ENCODE measurements around the gene YJU2. TPM values are rescaled to one million over a fixed set of nuclear protein-coding genes. Genes with fewer than 3 reads are reported as not detected.
A peak's percentile ranks its signal among the peaks of the same experiment; 100 is the strongest.
"Not testable (repeated sequence)": the region's sequence is repeated elsewhere in the genome, so short reads cannot be mapped to it uniquely, and the experiment has no call there.

Gene YJU2
- total and polyA plus RNA-seq, 2 experiments from 2014 or later: 10.6 to 17.3 TPM

DNA sequence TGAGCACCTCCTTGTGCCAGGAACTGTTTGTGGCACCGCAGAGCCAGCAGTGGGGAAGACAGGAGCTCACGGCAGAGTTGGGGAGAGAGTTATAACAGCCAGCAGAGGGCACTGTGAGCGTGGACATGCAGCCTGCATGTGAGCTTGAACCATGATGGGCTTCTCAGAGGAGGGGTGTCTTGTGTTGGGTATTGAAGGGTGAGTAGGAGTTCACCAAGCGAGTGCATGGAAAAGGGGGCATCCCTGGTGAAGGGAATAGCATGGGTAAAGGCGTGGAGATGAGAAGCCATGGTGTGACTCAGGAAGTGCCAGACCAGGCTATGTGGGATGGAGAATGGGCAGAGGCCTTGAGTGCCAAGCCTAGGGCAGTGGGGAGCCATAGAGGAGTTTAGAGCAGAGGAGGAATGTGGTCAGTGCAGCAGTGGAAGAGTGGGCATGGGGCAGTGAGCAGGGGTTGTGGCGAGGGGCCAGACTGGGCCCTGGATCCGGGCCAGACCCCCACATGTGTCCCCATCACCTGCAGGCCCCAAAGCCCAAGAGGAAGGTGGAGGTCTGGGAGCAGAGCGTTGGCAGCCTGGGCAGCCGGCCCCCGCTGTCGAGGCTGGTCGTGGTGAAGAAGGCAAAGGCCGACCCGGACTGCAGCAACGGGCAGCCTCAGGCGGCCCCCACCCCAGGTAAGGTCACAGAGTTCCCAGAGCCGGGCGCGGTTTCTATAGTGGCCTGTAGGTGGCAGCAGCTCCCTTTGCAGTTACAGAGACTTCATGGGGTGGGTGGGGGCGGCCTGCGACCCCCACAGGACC, 20.4 kb downstream of the YJU2 start:
- Histone ChIP-seq H3K36me3 (ENCODE audit: low read depth) (peaks cover 4% of the 10 kb centered on the region; the same call in 1 of the 2 replicates), H3K9me3 (ENCODE audit: low read depth) (no peaks in the 10 kb centered on the region), H3K27ac (no peak overlapping the region), H3K4me3 (no peak overlapping the region), H3K4me2 (ENCODE audit: unreplicated experiment) (no peak overlapping the region), H3K4me1 (ENCODE audit: insufficient read depth) (no peaks in the 10 kb centered on the region), H3K79me2 (ENCODE audit: insufficient read depth) (no peaks in the 10 kb centered on the region), H2AFZ (no peak overlapping the region), H3K9me2 (ENCODE audit: insufficient read depth) (no peaks in the 10 kb centered on the region), H3K9ac (no peak overlapping the region), H3K27me3 (replicated peaks; ENCODE audit: insufficient read depth) (no peaks in the 10 kb centered on the region), H3F3A (ENCODE audit: insufficient read depth) (no peaks in the 10 kb centered on the region), H4K20me1 (ENCODE audit: insufficient read depth) (no peaks in the 10 kb centered on the region)
- 39 to 45% methylated on average over 20 to 21 of the region's 21 CpGs for WGBS, 2 experiments (ENCODE audit: low coverage in 1 of 2, low lambda C conversion rate in 2 of 2, missing lambda C conversion rate in 2 of 2)
- TF ChIP-seq EZH2phosphoT487 (IDR thresholded peaks at IDR 0.05; ENCODE audit: insufficient read depth, low read depth) (no peak), EZH2 (IDR thresholded peaks at IDR 0.05; ENCODE audit: insufficient read depth, poor library complexity, severe bottlenecking) (no peak)
- in situ Hi-C loops (cut with MboI): no loop called here
- peak; percentile 49 for DNase-seq

DNA sequence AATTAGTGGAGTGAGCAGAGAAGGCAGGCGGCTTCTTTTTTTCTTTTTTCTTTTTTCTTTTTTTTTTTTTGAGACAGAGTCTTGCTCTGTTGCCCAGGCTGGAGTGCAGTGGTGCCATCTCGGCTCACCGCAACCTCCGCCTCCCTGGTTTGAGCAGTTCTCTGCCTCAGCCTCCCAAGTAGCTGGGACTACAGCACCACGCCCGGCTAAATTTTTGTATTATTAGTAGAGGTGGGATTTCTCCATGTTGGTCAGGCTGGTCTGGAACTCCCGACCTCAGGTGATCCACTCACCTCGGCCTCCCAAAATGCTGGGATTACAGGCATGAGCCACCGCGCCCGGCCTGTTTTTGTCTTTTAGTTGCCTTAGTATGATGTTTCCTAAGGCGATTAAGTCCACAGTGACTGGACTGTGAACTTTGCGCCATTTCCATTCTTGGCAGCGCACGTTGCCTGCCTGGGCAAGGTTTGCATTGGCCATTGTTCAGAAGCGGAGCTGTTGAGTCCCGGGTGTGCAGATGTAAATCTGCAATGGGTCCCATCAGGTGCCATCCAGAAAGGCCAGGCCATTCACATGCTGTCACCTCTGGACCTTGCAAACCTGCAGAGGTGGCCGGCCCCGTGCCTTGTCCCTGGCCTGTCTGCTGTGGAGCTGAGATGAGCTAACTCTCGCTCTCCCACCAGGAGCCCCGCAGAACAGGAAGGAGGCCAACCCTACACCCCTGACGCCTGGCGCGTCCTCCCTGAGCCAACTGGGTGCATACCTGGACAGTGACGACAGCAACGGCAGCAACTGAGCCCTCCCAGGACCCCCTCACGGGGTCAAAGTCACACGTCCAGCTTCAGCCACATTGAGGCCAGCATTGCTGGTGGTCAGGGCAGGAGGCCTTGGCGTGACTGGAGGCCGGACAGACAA, 21.3 kb downstream of the YJU2 start:
- Histone ChIP-seq H3K27ac (no peak overlapping the region), H2AFZ (no peak overlapping the region), H4K20me1 (ENCODE audit: insufficient read depth) (no peaks in the 10 kb centered on the region), H3K36me3 (ENCODE audit: low read depth) (peaks cover 4% of the 10 kb centered on the region; the same call in 1 of the 2 replicates), H3K9me3 (ENCODE audit: low read depth) (no peaks in the 10 kb centered on the region), H3K4me2 (ENCODE audit: unreplicated experiment) (no peak overlapping the region), H3F3A (ENCODE audit: insufficient read depth) (no peaks in the 10 kb centered on the region), H3K9me2 (ENCODE audit: insufficient read depth) (no peaks in the 10 kb centered on the region), H3K27me3 (replicated peaks; ENCODE audit: insufficient read depth) (no peaks in the 10 kb centered on the region), H3K4me1 (ENCODE audit: insufficient read depth) (no peaks in the 10 kb centered on the region), H3K9ac (no peak overlapping the region), H3K79me2 (ENCODE audit: insufficient read depth) (no peaks in the 10 kb centered on the region), H3K4me3 (no peak overlapping the region)
- in situ Hi-C loops (cut with MboI): no loop called here
- WGBS, 2 experiments (ENCODE audit: low coverage in 1 of 2, low lambda C conversion rate in 2 of 2, missing lambda C conversion rate in 2 of 2): 85 to 90% methylated on average over 27 to 30 of the region's 30 CpGs
- DNase-seq: no peak
- TF ChIP-seq EZH2 (IDR thresholded peaks at IDR 0.05; ENCODE audit: insufficient read depth, poor library complexity, severe bottlenecking): no peak
- no peak for TF ChIP-seq EZH2phosphoT487 (IDR thresholded peaks at IDR 0.05; ENCODE audit: insufficient read depth, low read depth)

DNA sequence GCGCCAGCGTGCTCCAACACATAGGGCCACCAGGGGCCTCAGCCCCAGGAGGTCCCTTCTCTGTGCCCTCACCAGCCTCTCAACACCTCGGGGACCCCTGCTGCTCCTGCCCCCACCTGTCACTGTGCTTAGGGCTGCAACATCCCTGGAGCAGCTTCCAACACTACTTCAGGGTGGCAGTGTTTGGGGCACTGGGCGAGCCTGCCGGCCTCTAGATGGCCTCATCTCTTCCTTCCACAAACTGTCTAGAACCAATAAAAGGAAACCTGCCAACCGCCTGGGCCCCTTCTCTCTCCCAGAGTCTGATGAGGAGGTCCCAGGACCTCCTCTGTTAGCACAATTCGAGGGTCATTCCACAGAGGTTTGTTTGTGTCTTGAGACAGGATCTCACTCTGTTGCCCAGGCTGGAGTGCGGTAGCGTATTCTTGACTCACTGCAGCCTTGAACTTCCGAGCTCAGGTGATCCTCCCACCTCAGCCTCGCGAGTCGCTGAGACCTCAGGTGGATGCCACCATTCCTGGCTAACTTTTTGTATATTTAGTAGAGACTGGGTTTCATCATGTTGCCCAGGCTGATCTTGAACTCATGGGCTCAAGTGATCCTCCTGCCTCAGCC, 22.0 kb downstream of the YJU2 start:
- 86 to 88% methylated on average over 13 of the region's 13 CpGs for WGBS, 2 experiments (ENCODE audit: low coverage in 1 of 2, low lambda C conversion rate in 2 of 2, missing lambda C conversion rate in 2 of 2)
- DNase-seq: no peak
- Histone ChIP-seq H3K9me2 (ENCODE audit: insufficient read depth) (no peaks in the 10 kb centered on the region), H3F3A (ENCODE audit: insufficient read depth) (no peaks in the 10 kb centered on the region), H4K20me1 (ENCODE audit: insufficient read depth) (no peaks in the 10 kb centered on the region), H3K79me2 (ENCODE audit: insufficient read depth) (no peaks in the 10 kb centered on the region), H3K27me3 (replicated peaks; ENCODE audit: insufficient read depth) (no peaks in the 10 kb centered on the region), H3K4me1 (ENCODE audit: insufficient read depth) (no peaks in the 10 kb centered on the region), H3K4me3 (no peak overlapping the region), H3K9ac (no peak overlapping the region), H3K36me3 (ENCODE audit: low read depth) (0 out of 2 replicates have a peak, but pooled peaks cover 4% of the 10 kb centered on the region), H3K9me3 (ENCODE audit: low read depth) (no peaks in the 10 kb centered on the region), H3K27ac (no peak overlapping the region), H3K4me2 (ENCODE audit: unreplicated experiment) (no peak overlapping the region), H2AFZ (no peak overlapping the region)
- no peak for TF ChIP-seq EZH2 (IDR thresholded peaks at IDR 0.05; ENCODE audit: insufficient read depth, poor library complexity, severe bottlenecking)
- no peak for TF ChIP-seq EZH2phosphoT487 (IDR thresholded peaks at IDR 0.05; ENCODE audit: insufficient read depth, low read depth)
- in situ Hi-C loops (cut with MboI): no loop called here

DNA sequence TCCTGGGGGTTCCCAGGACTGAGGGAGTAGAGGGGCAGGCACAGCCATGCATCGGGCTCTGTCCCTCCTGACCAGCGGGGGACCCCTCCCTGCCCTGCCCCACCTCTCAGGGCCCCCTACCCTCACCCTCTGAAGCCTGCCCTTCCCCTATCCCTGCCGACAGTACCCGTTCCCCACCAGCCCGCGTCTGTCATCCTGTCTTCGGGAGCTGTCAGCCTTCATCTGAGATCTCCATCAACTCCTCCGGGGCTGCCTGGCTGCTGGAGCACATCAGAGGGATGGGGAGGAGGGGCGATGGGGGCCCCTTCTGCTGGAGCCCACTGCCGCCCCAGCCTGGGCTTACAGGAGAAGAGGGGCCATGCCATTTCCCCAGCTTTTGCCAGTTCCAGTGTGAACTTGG, 26.0 kb downstream of the YJU2 start:
- in situ Hi-C loops (cut with MboI): no loop called here
- no peak overlapping the region for H3K9ac ChIP-seq
- no peak overlapping the region for H3K4me2 ChIP-seq (ENCODE audit: unreplicated experiment)
- H2AFZ ChIP-seq: no peak overlapping the region
- H3K9me2 ChIP-seq (ENCODE audit: insufficient read depth): no peaks in the 10 kb centered on the region
- H3F3A ChIP-seq (ENCODE audit: insufficient read depth): no peaks in the 10 kb centered on the region
- H3K4me1 ChIP-seq (ENCODE audit: insufficient read depth): no peaks in the 10 kb centered on the region
- DNase-seq: no peak
- H3K27ac ChIP-seq: no peak overlapping the region
- H3K27me3 ChIP-seq (replicated peaks; ENCODE audit: insufficient read depth): peaks cover 5% of the 10 kb centered on the region
- TF ChIP-seq EZH2phosphoT487 (IDR thresholded peaks at IDR 0.05; ENCODE audit: insufficient read depth, low read depth): no peak
- TF ChIP-seq EZH2 (IDR thresholded peaks at IDR 0.05; ENCODE audit: insufficient read depth, poor library complexity, severe bottlenecking): no peak
- H4K20me1 ChIP-seq (ENCODE audit: insufficient read depth): no peaks in the 10 kb centered on the region
- H3K9me3 ChIP-seq (ENCODE audit: low read depth): no peaks in the 10 kb centered on the region
- H3K79me2 ChIP-seq (ENCODE audit: insufficient read depth): no peaks in the 10 kb centered on the region
- H3K4me3 ChIP-seq: no peak overlapping the region
- WGBS, 2 experiments (ENCODE audit: low coverage in 1 of 2, low lambda C conversion rate in 2 of 2, missing lambda C conversion rate in 2 of 2): 56 to 58% methylated on average over 9 to 10 of the region's 10 CpGs
- no peaks in the 10 kb centered on the region for H3K36me3 ChIP-seq (ENCODE audit: low read depth)

DNA sequence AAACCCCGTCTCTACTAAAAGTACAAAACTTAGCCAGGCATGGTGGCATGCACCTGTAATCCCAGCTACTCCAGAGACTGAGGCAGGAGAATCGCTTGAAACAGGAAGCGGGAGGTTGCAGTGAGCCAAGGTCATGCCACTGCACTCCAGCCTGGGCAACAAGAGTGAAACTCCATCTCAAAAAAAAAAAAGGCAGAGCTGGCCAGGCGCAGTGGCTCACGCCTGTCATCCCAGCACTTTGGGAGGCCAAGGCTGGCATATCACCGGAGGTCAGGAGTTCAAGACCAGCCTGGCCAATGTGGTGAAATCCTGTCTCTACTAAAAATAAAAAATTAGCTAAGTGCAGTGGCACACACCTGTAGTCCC, 27.4 kb downstream of the YJU2 start:
- H3K4me3 ChIP-seq; H3K79me2 ChIP-seq (ENCODE audit: insufficient read depth); H3K4me2 ChIP-seq (ENCODE audit: unreplicated experiment); H3K9ac ChIP-seq; H3F3A ChIP-seq (ENCODE audit: insufficient read depth); H3K9me2 ChIP-seq (ENCODE audit: insufficient read depth); H3K27ac ChIP-seq; in situ Hi-C loops (cut with MboI); H3K27me3 ChIP-seq (replicated peaks; ENCODE audit: insufficient read depth); H3K36me3 ChIP-seq (ENCODE audit: low read depth); H3K4me1 ChIP-seq (ENCODE audit: insufficient read depth); DNase-seq; H2AFZ ChIP-seq; H4K20me1 ChIP-seq (ENCODE audit: insufficient read depth); H3K9me3 ChIP-seq (ENCODE audit: low read depth): not testable (repeated sequence)
- 68% methylated on average over 6 of the region's 6 CpGs for WGBS, 2 experiments (ENCODE audit: low coverage in 1 of 2, low lambda C conversion rate in 2 of 2, missing lambda C conversion rate in 2 of 2)

Measured in GM23248 (cell line).